Measurements from ENCODE around the gene ZFP1.

ZFP1 gene

GRCh38 chr16:75131081-75131480 lies 17.2 kb upstream of the ZFP1 start:
- Histone ChIP-seq H3K4me2 (ENCODE audit: low read length) (no peak overlapping the region), H3K4me1 (ENCODE audit: control insufficient read depth, insufficient read depth, low read length) (no peaks in the 10 kb centered on the region), H3K36me3 (ENCODE audit: insufficient read depth, low read length) (no peaks in the 10 kb centered on the region), H3K4me3 (ENCODE audit: low read length) (no peak overlapping the region), H3K27me3 (ENCODE audit: control insufficient read depth, insufficient read depth, low read length) (peaks cover 3% of the 10 kb centered on the region), H3K9ac (ENCODE audit: low read depth, low read length) (no peak overlapping the region), H3K9me3 (replicated peaks; ENCODE audit: low read length) (no peaks in the 10 kb centered on the region)

GRCh38 chr16:75138233-75138632 lies 10.1 kb upstream of the ZFP1 start:
- no peak overlapping the region for H3K4me3 ChIP-seq (ENCODE audit: low read length)
- no peaks in the 10 kb centered on the region for H3K36me3 ChIP-seq (ENCODE audit: insufficient read depth, low read length)
- peaks cover 3% of the 10 kb centered on the region for H3K27me3 ChIP-seq (ENCODE audit: control insufficient read depth, insufficient read depth, low read length)
- no peak overlapping the region for H3K9ac ChIP-seq (ENCODE audit: low read depth, low read length)
- H3K4me2 ChIP-seq (ENCODE audit: low read length) = no peak overlapping the region
- no peaks in the 10 kb centered on the region for H3K9me3 ChIP-seq (replicated peaks; ENCODE audit: low read length)
- H3K4me1 ChIP-seq (ENCODE audit: control insufficient read depth, insufficient read depth, low read length) = no peaks in the 10 kb centered on the region

GRCh38 chr16:75138636-75139035 lies 9.7 kb upstream of the ZFP1 start:
- H3K36me3 ChIP-seq (ENCODE audit: insufficient read depth, low read length) = no peaks in the 10 kb centered on the region

GRCh38 chr16:75139498-75139897 lies 8.8 kb upstream of the ZFP1 start:
- Histone ChIP-seq H3K9ac (ENCODE audit: low read depth, low read length) (no peak overlapping the region), H3K4me1 (ENCODE audit: control insufficient read depth, insufficient read depth, low read length) (no peaks in the 10 kb centered on the region), H3K9me3 (replicated peaks; ENCODE audit: low read length) (no peaks in the 10 kb centered on the region), H3K4me2 (ENCODE audit: low read length) (no peak overlapping the region), H3K27me3 (ENCODE audit: control insufficient read depth, insufficient read depth, low read length) (peaks cover 3% of the 10 kb centered on the region), H3K4me3 (ENCODE audit: low read length) (no peak overlapping the region), H3K36me3 (ENCODE audit: insufficient read depth, low read length) (no peaks in the 10 kb centered on the region)

More at GRCh38 chr16:75138636-75139035, 9.7 kb upstream of the ZFP1 start:
- no peaks in the 10 kb centered on the region for H3K4me1 ChIP-seq (ENCODE audit: control insufficient read depth, insufficient read depth, low read length)
- no peak overlapping the region for H3K4me3 ChIP-seq (ENCODE audit: low read length)
- no peak overlapping the region for H3K9ac ChIP-seq (ENCODE audit: low read depth, low read length)
- no peaks in the 10 kb centered on the region for H3K9me3 ChIP-seq (replicated peaks; ENCODE audit: low read length)
- no peak overlapping the region for H3K4me2 ChIP-seq (ENCODE audit: low read length)
- H3K27me3 ChIP-seq (ENCODE audit: control insufficient read depth, insufficient read depth, low read length) = peaks cover 3% of the 10 kb centered on the region

GRCh38 chr16:75143941-75144340 lies 4.4 kb upstream of the ZFP1 start:
- Histone ChIP-seq H3K4me3 (ENCODE audit: low read length) (no peak overlapping the region), H3K4me1 (ENCODE audit: control insufficient read depth, insufficient read depth, low read length) (no peaks in the 10 kb centered on the region), H3K9ac (ENCODE audit: low read depth, low read length) (no peak overlapping the region), H3K36me3 (ENCODE audit: insufficient read depth, low read length) (no peaks in the 10 kb centered on the region), H3K9me3 (replicated peaks; ENCODE audit: low read length) (no peaks in the 10 kb centered on the region), H3K27me3 (ENCODE audit: control insufficient read depth, insufficient read depth, low read length) (no peaks in the 10 kb centered on the region), H3K4me2 (ENCODE audit: low read length) (no peak overlapping the region)

- peak overlapping the region; percentile 100 for H3K4me3 ChIP-seq (ENCODE audit: low read length)
- no peaks in the 10 kb centered on the region for H3K27me3 ChIP-seq (ENCODE audit: control insufficient read depth, insufficient read depth, low read length)
- no peaks in the 10 kb centered on the region for H3K4me1 ChIP-seq (ENCODE audit: control insufficient read depth, insufficient read depth, low read length)
- peaks cover 10% of the 10 kb centered on the region for H3K9me3 ChIP-seq (replicated peaks; ENCODE audit: low read length)
- peaks cover 4% of the 10 kb centered on the region for H3K36me3 ChIP-seq (ENCODE audit: insufficient read depth, low read length)
- peak overlapping the region; percentile 98 for H3K9ac ChIP-seq (ENCODE audit: low read depth, low read length)
- peak overlapping the region; percentile 97 for H3K4me2 ChIP-seq (ENCODE audit: low read length)
Measured at GRCh38 chr16:75147968-75148310, 385 bp upstream of the ZFP1 start.

- Histone ChIP-seq H3K9me3 (replicated peaks; ENCODE audit: low read length) (peaks cover 10% of the 10 kb centered on the region), H3K4me2 (ENCODE audit: low read length) (no peak overlapping the region), H3K4me3 (ENCODE audit: low read length) (no peak overlapping the region), H3K36me3 (ENCODE audit: insufficient read depth, low read length) (peaks cover 28% of the 10 kb centered on the region), H3K4me1 (ENCODE audit: control insufficient read depth, insufficient read depth, low read length) (no peaks in the 10 kb centered on the region), H3K27me3 (ENCODE audit: control insufficient read depth, insufficient read depth, low read length) (no peaks in the 10 kb centered on the region), H3K9ac (ENCODE audit: low read depth, low read length) (no peak overlapping the region)
Measured at GRCh38 chr16:75151798-75152197, 3.5 kb downstream of the ZFP1 start.

- H3K4me3 ChIP-seq (ENCODE audit: low read length) = no peak overlapping the region
- H3K4me1 ChIP-seq (ENCODE audit: control insufficient read depth, insufficient read depth, low read length) = no peaks in the 10 kb centered on the region
- no peak overlapping the region for H3K9ac ChIP-seq (ENCODE audit: low read depth, low read length)
- H3K4me2 ChIP-seq (ENCODE audit: low read length) = no peak overlapping the region
- H3K9me3 ChIP-seq (replicated peaks; ENCODE audit: low read length) = peaks cover 10% of the 10 kb centered on the region
- H3K27me3 ChIP-seq (ENCODE audit: control insufficient read depth, insufficient read depth, low read length) = no peaks in the 10 kb centered on the region
- H3K36me3 ChIP-seq (ENCODE audit: insufficient read depth, low read length) = peaks cover 33% of the 10 kb centered on the region
Measured at GRCh38 chr16:75152635-75153034, 4.3 kb downstream of the ZFP1 start.

GRCh38 chr16:75160386-75160785 lies 12.1 kb downstream of the ZFP1 start:
- Histone ChIP-seq H3K9ac (ENCODE audit: low read depth, low read length) (no peak overlapping the region), H3K9me3 (replicated peaks; ENCODE audit: low read length) (no peaks in the 10 kb centered on the region), H3K4me1 (ENCODE audit: control insufficient read depth, insufficient read depth, low read length) (no peaks in the 10 kb centered on the region), H3K27me3 (ENCODE audit: control insufficient read depth, insufficient read depth, low read length) (no peaks in the 10 kb centered on the region), H3K4me2 (ENCODE audit: low read length) (no peak overlapping the region), H3K36me3 (ENCODE audit: insufficient read depth, low read length) (peaks cover 24% of the 10 kb centered on the region), H3K4me3 (ENCODE audit: low read length) (no peak overlapping the region)

- Histone ChIP-seq H3K9ac (ENCODE audit: low read depth, low read length) (no peak overlapping the region), H3K9me3 (replicated peaks; ENCODE audit: low read length) (peaks cover 56% of the 10 kb centered on the region), H3K4me2 (ENCODE audit: low read length) (no peak overlapping the region), H3K36me3 (ENCODE audit: insufficient read depth, low read length) (peaks cover 53% of the 10 kb centered on the region), H3K27me3 (ENCODE audit: control insufficient read depth, insufficient read depth, low read length) (no peaks in the 10 kb centered on the region), H3K4me1 (ENCODE audit: control insufficient read depth, insufficient read depth, low read length) (no peaks in the 10 kb centered on the region), H3K4me3 (ENCODE audit: low read length) (no peak overlapping the region)
Measured at GRCh38 chr16:75169899-75170405, 21.6 kb downstream of the ZFP1 start.

- Histone ChIP-seq H3K4me3 (ENCODE audit: low read length) (no peak overlapping the region), H3K4me2 (ENCODE audit: low read length) (no peak overlapping the region), H3K27me3 (ENCODE audit: control insufficient read depth, insufficient read depth, low read length) (no peaks in the 10 kb centered on the region), H3K36me3 (ENCODE audit: insufficient read depth, low read length) (peaks cover 38% of the 10 kb centered on the region), H3K9ac (ENCODE audit: low read depth, low read length) (no peak overlapping the region), H3K4me1 (ENCODE audit: control insufficient read depth, insufficient read depth, low read length) (no peaks in the 10 kb centered on the region), H3K9me3 (replicated peaks; ENCODE audit: low read length) (peaks cover 56% of the 10 kb centered on the region)
Measured at GRCh38 chr16:75172578-75172977, 24.3 kb downstream of the ZFP1 start.

GRCh38 chr16:75175074-75175473 lies 26.8 kb downstream of the ZFP1 start:
- H3K4me1 ChIP-seq (ENCODE audit: control insufficient read depth, insufficient read depth, low read length) = no peaks in the 10 kb centered on the region
- H3K27me3 ChIP-seq (ENCODE audit: control insufficient read depth, insufficient read depth, low read length) = no peaks in the 10 kb centered on the region
- peaks cover 13% of the 10 kb centered on the region for H3K36me3 ChIP-seq (ENCODE audit: insufficient read depth, low read length)
- no peak overlapping the region for H3K9ac ChIP-seq (ENCODE audit: low read depth, low read length)
- no peak overlapping the region for H3K4me3 ChIP-seq (ENCODE audit: low read length)
- H3K9me3 ChIP-seq (replicated peaks; ENCODE audit: low read length) = peaks cover 36% of the 10 kb centered on the region
- H3K4me2 ChIP-seq (ENCODE audit: low read length) = no peak overlapping the region

All from skeletal muscle satellite cell (primary cell).